ENCODE measurements around the gene KLK6. TPM values are rescaled to one million over a fixed set of nuclear protein-coding genes. Genes with fewer than 3 reads are reported as not detected.

KLK6 gene
- total RNA-seq, 6 experiments from 2014 or later, result not detected

GRCh38 chr19:50932018-50932689 lies 37.2 kb downstream of the KLK6 start:
- Histone ChIP-seq H3K4me1 (no peaks in the 10 kb centered on the region), H3K27me3 (peaks cover 0 to 4% of the 10 kb centered on the region in 2 donors), H3K27ac (no peak overlapping the region), H3K36me3 (no peaks in the 10 kb centered on the region), H3K9me3 (no peaks in the 10 kb centered on the region), H3K4me3 (no peak overlapping the region)
- DNase-seq, result no peak
- TF ChIP-seq CTCF (IDR thresholded peaks at IDR 0.05) (no peak), POLR2A (IDR thresholded peaks at IDR 0.05) (no peak)
- intact Hi-C loops (cut with DNase I), result no loop called here
- WGBS (ENCODE audit: insufficient coverage, low coverage, low lambda C conversion rate, missing lambda C conversion rate), result 65% methylated on average over 11 of the region's 11 CpGs
- ATAC-seq, result no peak

GRCh38 chr19:50931023-50931422 lies 38.4 kb downstream of the KLK6 start:
- no peak overlapping the region for H3K4me3 ChIP-seq
- no peaks in the 10 kb centered on the region for H3K9me3 ChIP-seq
- no peaks in the 10 kb centered on the region for H3K36me3 ChIP-seq
- peaks cover 0 to 4% of the 10 kb centered on the region in 2 donors for H3K27me3 ChIP-seq
- TF ChIP-seq CTCF (IDR thresholded peaks at IDR 0.05) (no peak), POLR2A (IDR thresholded peaks at IDR 0.05) (no peak)
- ATAC-seq (no peak), DNase-seq (no peak)
- no peak overlapping the region for H3K27ac ChIP-seq
- no peaks in the 10 kb centered on the region for H3K4me1 ChIP-seq
- intact Hi-C loops (cut with DNase I), result no loop called here

- Histone ChIP-seq H3K4me1 (no peaks in the 10 kb centered on the region), H3K36me3 (no peaks in the 10 kb centered on the region), H3K4me3 (no peak overlapping the region), H3K27me3 (peaks cover 0 to 4% of the 10 kb centered on the region in 2 donors), H3K27ac (no peak overlapping the region), H3K9me3 (no peaks in the 10 kb centered on the region)
- DNase-seq (no peak), ATAC-seq (no peak)
- TF ChIP-seq POLR2A (IDR thresholded peaks at IDR 0.05), result no peak
- TF ChIP-seq CTCF (IDR thresholded peaks at IDR 0.05), result no peak
- 62% methylated on average over 3 of the region's 5 CpGs for WGBS (ENCODE audit: insufficient coverage, low coverage, low lambda C conversion rate, missing lambda C conversion rate)
- intact Hi-C loops (cut with DNase I), result no loop called here
These were observed 40.6 kb downstream of the KLK6 start for GRCh38 chr19:50928831-50929230.

GRCh38 chr19:50926144-50926543 lies 43.2 kb downstream of the KLK6 start:
- Histone ChIP-seq H3K4me1 (no peaks in the 10 kb centered on the region), H3K9me3 (no peaks in the 10 kb centered on the region), H3K27ac (no peak overlapping the region), H3K4me3 (no peak overlapping the region), H3K36me3 (no peaks in the 10 kb centered on the region), H3K27me3 (no peaks in the 10 kb centered on the region)
- WGBS (ENCODE audit: insufficient coverage, low coverage, low lambda C conversion rate, missing lambda C conversion rate), result 63% methylated on average over 11 of the region's 11 CpGs
- TF ChIP-seq CTCF (IDR thresholded peaks at IDR 0.05) (no peak), POLR2A (IDR thresholded peaks at IDR 0.05) (no peak)
- intact Hi-C loops (cut with DNase I), result no loop called here
- DNase-seq, result no peak
- no peak for ATAC-seq

- no peaks in the 10 kb centered on the region for H3K36me3 ChIP-seq
- no peak for ATAC-seq
- intact Hi-C loops (cut with DNase I), result no loop called here
- DNase-seq, result no peak
- H3K27me3 ChIP-seq, result no peaks in the 10 kb centered on the region
- H3K4me3 ChIP-seq, result no peak overlapping the region
- H3K9me3 ChIP-seq, result no peaks in the 10 kb centered on the region
- H3K27ac ChIP-seq, result no peak overlapping the region
- TF ChIP-seq POLR2A (IDR thresholded peaks at IDR 0.05) (no peak), CTCF (IDR thresholded peaks at IDR 0.05) (no peak)
- H3K4me1 ChIP-seq, result no peaks in the 10 kb centered on the region
- WGBS (ENCODE audit: insufficient coverage, low coverage, low lambda C conversion rate, missing lambda C conversion rate), result 72% methylated on average over 2 of the region's 2 CpGs
These were observed 43.7 kb downstream of the KLK6 start for GRCh38 chr19:50925734-50926133.
